DND-41 (cell line): Measurements from ENCODE around the gene MIEF1.

Experiments
- EZH2 ChIP-seq: IDR thresholded peaks from 3 replicates; pipeline ENCODE4 v1.6.1; 2012; ENCODE audit warnings: borderline replicate concordance, low read depth, mild to moderate bottlenecking, moderate library complexity, low read length, inconsistent platforms; ENCODE audit not compliant: severe bottlenecking
- TF ChIP-seq, protein P1 (sequence below): IDR thresholded peaks from 2 replicates; pipeline ENCODE4 v1.5.1; 2012; ENCODE audit warnings: borderline replicate concordance, low read length, moderate library complexity, mild to moderate bottlenecking; ENCODE audit not compliant: poor library complexity, severe bottlenecking; ENCODE audit errors: extremely low read depth

DNA sequence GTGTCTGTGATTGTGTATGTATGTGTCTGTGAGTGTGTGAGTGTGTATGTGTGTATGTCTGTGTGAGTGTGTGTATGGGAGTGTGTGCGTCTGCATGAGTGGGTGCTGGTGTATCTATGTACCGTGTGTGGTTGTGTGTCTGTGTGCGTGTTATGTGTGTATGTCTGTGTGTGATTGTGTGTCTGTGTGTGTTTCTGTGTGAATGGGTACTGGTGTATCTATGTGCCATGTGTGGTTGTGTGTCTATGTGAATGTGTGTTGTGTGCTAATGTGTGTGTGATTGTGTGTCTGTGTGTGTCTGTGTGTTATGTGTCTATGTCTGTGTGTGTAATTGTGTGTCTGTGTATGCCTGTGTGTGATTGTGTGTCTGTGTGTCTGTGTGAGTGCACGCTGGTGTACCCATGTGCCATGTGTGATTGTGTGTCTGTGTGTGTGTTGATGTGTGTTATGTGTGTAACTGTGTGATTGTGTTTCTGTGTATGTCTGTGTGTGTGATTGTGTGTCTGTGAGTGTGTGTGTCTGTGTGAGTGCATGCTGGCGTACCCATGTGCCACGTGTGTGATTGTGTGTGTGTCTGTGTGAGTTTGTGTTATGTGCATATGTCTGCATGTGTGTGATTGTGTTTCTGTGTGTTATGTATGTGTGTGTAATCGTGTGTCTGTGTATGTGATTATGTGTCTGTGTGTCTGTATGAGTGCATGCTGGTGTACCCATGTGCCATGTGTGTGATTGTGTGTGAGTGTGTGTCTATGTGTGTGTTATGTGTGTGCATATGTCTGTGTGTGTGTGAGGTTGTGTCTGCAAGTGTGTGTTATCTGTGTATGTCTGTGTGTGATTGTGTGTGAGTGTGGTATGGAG lies 61.7 kb downstream of the MIEF1 start:
- TF ChIP-seq, protein P1, sequence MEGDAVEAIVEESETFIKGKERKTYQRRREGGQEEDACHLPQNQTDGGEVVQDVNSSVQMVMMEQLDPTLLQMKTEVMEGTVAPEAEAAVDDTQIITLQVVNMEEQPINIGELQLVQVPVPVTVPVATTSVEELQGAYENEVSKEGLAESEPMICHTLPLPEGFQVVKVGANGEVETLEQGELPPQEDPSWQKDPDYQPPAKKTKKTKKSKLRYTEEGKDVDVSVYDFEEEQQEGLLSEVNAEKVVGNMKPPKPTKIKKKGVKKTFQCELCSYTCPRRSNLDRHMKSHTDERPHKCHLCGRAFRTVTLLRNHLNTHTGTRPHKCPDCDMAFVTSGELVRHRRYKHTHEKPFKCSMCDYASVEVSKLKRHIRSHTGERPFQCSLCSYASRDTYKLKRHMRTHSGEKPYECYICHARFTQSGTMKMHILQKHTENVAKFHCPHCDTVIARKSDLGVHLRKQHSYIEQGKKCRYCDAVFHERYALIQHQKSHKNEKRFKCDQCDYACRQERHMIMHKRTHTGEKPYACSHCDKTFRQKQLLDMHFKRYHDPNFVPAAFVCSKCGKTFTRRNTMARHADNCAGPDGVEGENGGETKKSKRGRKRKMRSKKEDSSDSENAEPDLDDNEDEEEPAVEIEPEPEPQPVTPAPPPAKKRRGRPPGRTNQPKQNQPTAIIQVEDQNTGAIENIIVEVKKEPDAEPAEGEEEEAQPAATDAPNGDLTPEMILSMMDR: no peak
- TF ChIP-seq EZH2: no peak
